BLaER1 treated with 17β-estradiol and CSF1 and Interleukin-3, amounts not matched to agents 10 nM and 100 nM (cell line): ENCODE results near the gene ZC3H18.

Experiments used
- H3K27ac ChIP-seq, 11 experiments: shearing (Covaris generic); formaldehyde crosslinking; 2 replicates each; pipeline ENCODE4 v1.8.1; 2022
- H3K27me3 ChIP-seq, 11 experiments: shearing (Covaris generic); formaldehyde crosslinking; 2 replicates each; pipeline ENCODE4 v1.8.1; 2022
- H3K36me3 ChIP-seq, 11 experiments: shearing (Covaris generic); formaldehyde crosslinking; 2 replicates each; pipeline ENCODE4 v1.8.1; 2022
- H3K4me1 ChIP-seq, 10 experiments: shearing (Covaris generic); formaldehyde crosslinking; 2 replicates each; pipeline ENCODE4 v1.8.1; 2022
- H3K4me2 ChIP-seq, 11 experiments: shearing (Covaris generic); formaldehyde crosslinking; 2 replicates each; pipeline ENCODE4 v1.8.1; 2022
- H3K4me3 ChIP-seq, 10 experiments: shearing (Covaris generic); formaldehyde crosslinking; 2 replicates each; pipeline ENCODE4 v1.8.1; 2022
- H3K9ac ChIP-seq, 11 experiments: shearing (Covaris generic); formaldehyde crosslinking; 2 replicates each; pipeline ENCODE4 v1.8.1; 2022
- H3K9me3 ChIP-seq, 11 experiments: shearing (Covaris generic); formaldehyde crosslinking; replicated peaks in 1 of 11; 2 replicates each; pipeline ENCODE4 v1.8.1; 2022
- H4K20me1 ChIP-seq, 11 experiments: shearing (Covaris generic); formaldehyde crosslinking; 2 replicates each; pipeline ENCODE4 v1.8.1; 2022
- Cebpa-rat ChIP-seq, 11 experiments: shearing (Covaris generic); IDR thresholded peaks; 2 replicates each; pipeline ENCODE4 v1.8.1; 2022

ZC3H18 gene

DNA sequence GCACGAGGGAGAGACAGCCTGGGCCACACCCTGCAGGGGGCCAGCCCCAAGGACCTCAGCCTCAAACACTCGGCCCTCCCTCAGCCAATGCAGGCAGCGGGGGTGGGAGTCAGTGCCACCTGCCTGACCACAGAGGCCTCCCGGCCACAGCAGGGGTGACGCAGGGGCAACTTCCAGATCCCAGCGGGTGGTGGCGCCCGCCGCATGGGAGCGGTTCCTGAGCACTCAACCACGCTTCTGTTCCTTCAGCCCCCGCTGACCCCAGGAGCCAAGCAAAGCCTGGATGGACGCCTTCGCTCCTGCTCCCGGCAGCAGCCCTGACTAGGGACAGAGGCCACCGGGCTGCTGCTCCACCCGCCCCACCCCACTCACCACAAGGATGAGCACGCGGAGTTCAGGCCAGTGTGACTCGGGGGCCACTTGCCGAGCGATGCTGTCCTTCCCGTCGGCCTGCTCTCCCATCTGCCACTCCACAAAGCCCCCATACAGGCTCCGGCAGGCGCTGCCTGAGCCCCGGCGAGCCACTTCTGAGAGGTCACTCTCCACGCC is 85.6 kb downstream of the ZC3H18 start:
- no peaks in the 10 kb centered on the region for H3K27me3 ChIP-seq
- TF ChIP-seq Cebpa-rat (IDR thresholded peaks at IDR 0.05) = no peak
- peaks cover 0 to 52% (median 6%) of the 10 kb centered on the region in 11 experiments; a peak in 9 of 22 replicates for H4K20me1 ChIP-seq
- no peaks in the 10 kb centered on the region for H3K9me3 ChIP-seq
- peak overlapping the region; percentile 80 to 100 (median 85) for H3K4me2 ChIP-seq
- H3K27ac ChIP-seq = peak overlapping the region in 6 of 11 experiments; percentile 7 to 73 (median 58); a peak in 7 of 22 replicates
- peak overlapping the region in 7 of 11 experiments; percentile 31 to 71 (median 54); a peak in 11 of 22 replicates for H3K9ac ChIP-seq
- peaks cover 11 to 52% (median 18%) of the 10 kb centered on the region in 11 experiments; a peak in 19 of 22 replicates for H3K36me3 ChIP-seq
- H3K4me1 ChIP-seq = peaks cover 60 to 95% (median 86%) of the 10 kb centered on the region in 10 experiments
- no peak overlapping the region for H3K4me3 ChIP-seq

DNA sequence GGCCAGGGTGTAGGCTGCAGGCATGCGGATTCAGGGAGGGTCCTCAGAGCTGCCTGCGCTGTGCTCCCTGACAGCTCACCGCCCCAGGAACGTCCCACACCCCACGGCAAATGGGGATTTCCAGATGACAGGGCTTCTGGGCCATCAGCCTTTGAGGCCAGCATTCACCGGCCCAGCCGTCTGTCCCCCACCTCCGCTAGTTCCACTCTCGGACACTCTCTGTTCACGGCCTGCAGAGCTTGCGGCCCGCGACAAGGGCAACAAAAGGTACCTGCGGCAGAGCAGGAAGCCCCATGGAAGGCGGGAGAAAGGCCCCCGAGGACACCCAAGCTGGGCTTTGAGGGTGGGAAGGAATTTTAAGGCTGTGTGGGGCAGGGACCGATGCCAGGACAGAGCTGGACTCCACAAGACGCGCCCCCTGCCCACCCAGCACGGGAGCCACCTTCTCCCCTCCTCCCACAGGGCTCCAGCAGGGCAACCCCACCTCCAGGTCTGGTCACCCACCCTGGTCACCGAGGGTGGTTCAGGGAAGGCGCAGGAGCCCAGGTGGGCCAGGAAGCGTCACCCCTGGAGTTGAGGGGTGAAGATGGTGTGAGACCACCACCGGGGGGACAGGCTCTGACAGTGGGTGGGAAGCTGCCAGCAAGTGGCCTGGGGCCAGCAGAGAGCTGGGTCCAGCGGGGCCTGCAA is 86.2 kb downstream of the ZC3H18 start:
- Histone ChIP-seq H3K27ac (peak overlapping the region in 8 of 11 experiments; percentile 7 to 73 (median 52); a peak in 10 of 22 replicates), H3K4me3 (no peak overlapping the region), H3K36me3 (peaks cover 11 to 52% (median 18%) of the 10 kb centered on the region in 11 experiments; a peak in 19 of 22 replicates), H4K20me1 (peaks cover 0 to 58% (median 6%) of the 10 kb centered on the region in 11 experiments; a peak in 12 of 22 replicates), H3K9me3 (no peaks in the 10 kb centered on the region), H3K4me1 (peaks cover 62 to 98% (median 88%) of the 10 kb centered on the region in 10 experiments), H3K9ac (peak overlapping the region in 8 of 11 experiments; percentile 18 to 71 (median 46); a peak in 15 of 22 replicates), H3K27me3 (no peaks in the 10 kb centered on the region), H3K4me2 (peak overlapping the region; percentile 80 to 100 (median 85))
- TF ChIP-seq Cebpa-rat (IDR thresholded peaks at IDR 0.05) = no peak

DNA sequence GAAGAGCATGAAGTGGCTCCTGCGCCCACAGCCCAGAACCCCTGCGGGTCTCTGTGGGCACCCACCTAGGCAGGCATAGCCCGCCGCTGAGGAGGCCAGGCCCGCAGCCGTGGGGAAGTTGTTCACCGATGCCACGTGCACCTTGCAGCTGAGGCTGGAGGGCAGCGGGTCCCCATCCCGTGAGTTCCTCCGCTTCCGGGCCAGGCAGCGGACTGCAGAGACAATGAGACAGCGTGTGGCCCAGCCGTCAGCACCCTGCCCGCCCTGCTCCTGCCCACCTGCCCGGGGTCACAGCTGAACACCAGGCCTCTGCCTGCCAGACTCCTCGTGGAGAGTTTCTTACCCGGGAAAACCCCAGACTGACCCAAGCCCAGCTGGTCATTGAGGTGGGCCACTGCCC is 87.2 kb downstream of the ZC3H18 start:
- Histone ChIP-seq H4K20me1 (peaks cover 0 to 60% (median 8%) of the 10 kb centered on the region in 11 experiments; a peak in 12 of 22 replicates), H3K27me3 (no peaks in the 10 kb centered on the region), H3K4me3 (no peak overlapping the region), H3K9ac (peak overlapping the region; percentile 7 to 71 (median 46); a peak in 18 of 22 replicates), H3K9me3 (no peaks in the 10 kb centered on the region), H3K4me1 (peaks cover 62 to 98% (median 87%) of the 10 kb centered on the region in 10 experiments), H3K27ac (peak overlapping the region in 8 of 11 experiments; percentile 11 to 73 (median 52); a peak in 15 of 22 replicates), H3K4me2 (peak overlapping the region; percentile 80 to 100 (median 85)), H3K36me3 (peaks cover 11 to 52% (median 18%) of the 10 kb centered on the region in 11 experiments; a peak in 19 of 22 replicates)
- no peak for TF ChIP-seq Cebpa-rat (IDR thresholded peaks at IDR 0.05)

DNA sequence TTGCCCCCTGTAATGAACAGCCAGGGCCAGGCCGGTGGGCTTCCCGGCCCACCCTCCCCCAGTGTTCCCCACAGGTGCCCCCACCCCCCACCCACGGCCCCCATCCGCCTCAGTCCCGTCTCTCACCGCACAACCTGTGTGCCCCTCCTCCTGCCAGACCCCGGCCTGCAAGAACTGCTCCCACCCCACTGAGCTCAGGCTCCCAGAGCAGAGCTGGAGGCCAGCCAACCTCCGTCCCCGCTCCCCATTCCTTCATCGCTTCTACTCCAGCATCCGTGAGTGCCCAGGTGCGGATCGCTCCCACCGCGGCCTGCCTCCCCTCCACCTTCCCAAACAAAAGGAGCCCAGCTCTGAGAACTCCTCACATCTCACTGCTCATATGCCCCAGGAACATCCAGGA is 88.5 kb downstream of the ZC3H18 start:
- H3K4me3 ChIP-seq = no peak overlapping the region
- peaks cover 11 to 40% (median 14%) of the 10 kb centered on the region in 11 experiments; a peak in 19 of 22 replicates for H3K36me3 ChIP-seq
- no peaks in the 10 kb centered on the region for H3K27me3 ChIP-seq
- H3K9me3 ChIP-seq = no peaks in the 10 kb centered on the region
- no peak for TF ChIP-seq Cebpa-rat (IDR thresholded peaks at IDR 0.05)
- H3K4me1 ChIP-seq = peaks cover 61 to 86% (median 76%) of the 10 kb centered on the region in 10 experiments
- peak overlapping the region in 3 of 11 experiments; percentile 12 to 100 (median 90); a peak in 2 of 22 replicates for H3K4me2 ChIP-seq
- no peak overlapping the region for H3K9ac ChIP-seq
- peaks cover 0 to 60% (median 8%) of the 10 kb centered on the region in 11 experiments; a peak in 12 of 22 replicates for H4K20me1 ChIP-seq
- H3K27ac ChIP-seq = no peak overlapping the region

- peak overlapping the region in 1 of 11 experiments; percentile 24; a peak in 1 of 22 replicates for H3K9ac ChIP-seq
- TF ChIP-seq Cebpa-rat (IDR thresholded peaks at IDR 0.05) = no peak
- no peaks in the 10 kb centered on the region for H3K9me3 ChIP-seq
- peaks cover 11 to 37% (median 14%) of the 10 kb centered on the region in 11 experiments; a peak in 19 of 22 replicates for H3K36me3 ChIP-seq
- H3K4me2 ChIP-seq = peak overlapping the region in 2 of 11 experiments; percentile 5 to 12; a peak in 2 of 22 replicates
- H3K4me3 ChIP-seq = no peak overlapping the region
- no peak overlapping the region for H3K27ac ChIP-seq
- no peaks in the 10 kb centered on the region for H3K27me3 ChIP-seq
- H3K4me1 ChIP-seq = peaks cover 65 to 86% (median 76%) of the 10 kb centered on the region in 10 experiments
- H4K20me1 ChIP-seq = peaks cover 0 to 60% (median 8%) of the 10 kb centered on the region in 11 experiments; a peak in 12 of 22 replicates
These were observed 89.0 kb downstream of the ZC3H18 start for GRCh38 chr16:88659160-88659559.

GRCh38 chr16:88661468-88661867 is 91.3 kb downstream of the ZC3H18 start:
- Histone ChIP-seq H3K9ac (peak overlapping the region in 1 of 11 experiments; percentile 18; a peak in 4 of 22 replicates), H3K36me3 (peaks cover 0 to 28% (median 0%) of the 10 kb centered on the region in 11 experiments; a peak in 5 of 22 replicates), H4K20me1 (peaks cover 0 to 46% (median 9%) of the 10 kb centered on the region in 11 experiments; a peak in 13 of 22 replicates), H3K27ac (no peak overlapping the region), H3K4me2 (peak overlapping the region; percentile 27 to 99 (median 92); a peak in 20 of 22 replicates), H3K4me1 (peaks cover 52 to 71% (median 58%) of the 10 kb centered on the region in 10 experiments), H3K27me3 (no peaks in the 10 kb centered on the region), H3K4me3 (peak overlapping the region in 1 of 10 experiments; percentile 13; a peak in 4 of 20 replicates), H3K9me3 (no peaks in the 10 kb centered on the region)
- TF ChIP-seq Cebpa-rat (IDR thresholded peaks at IDR 0.05) = no peak

- no peaks in the 10 kb centered on the region for H3K9me3 ChIP-seq
- H3K27ac ChIP-seq = peak overlapping the region; percentile 32 to 84 (median 78); a peak in 21 of 22 replicates
- no peaks in the 10 kb centered on the region for H3K27me3 ChIP-seq
- peaks cover 0 to 38% (median 9%) of the 10 kb centered on the region in 11 experiments; a peak in 12 of 22 replicates for H4K20me1 ChIP-seq
- H3K4me3 ChIP-seq = peak overlapping the region; percentile 76 to 97 (median 90)
- peak overlapping the region; percentile 88 to 100 (median 98) for H3K4me2 ChIP-seq
- TF ChIP-seq Cebpa-rat (IDR thresholded peaks at IDR 0.05) = no peak
- H3K9ac ChIP-seq = peak overlapping the region; percentile 82 to 89 (median 86)
- peaks cover 43 to 62% (median 50%) of the 10 kb centered on the region in 10 experiments for H3K4me1 ChIP-seq
- peaks cover 0 to 20% (median 0%) of the 10 kb centered on the region in 11 experiments; a peak in 5 of 22 replicates for H3K36me3 ChIP-seq
These were observed 92.1 kb downstream of the ZC3H18 start for GRCh38 chr16:88662222-88662842.
